GDM1 (cell line): ENCODE results near the gene IRF7.

Experiments
- DNase-seq: peaks from one replicate; lab custom pipeline; 2025; lab: John Stamatoyannopoulos, UW

IRF7 gene

GRCh38 chr11:563812-564578, 51.8 kb downstream of the IRF7 start:
- no peak for DNase-seq

DNA sequence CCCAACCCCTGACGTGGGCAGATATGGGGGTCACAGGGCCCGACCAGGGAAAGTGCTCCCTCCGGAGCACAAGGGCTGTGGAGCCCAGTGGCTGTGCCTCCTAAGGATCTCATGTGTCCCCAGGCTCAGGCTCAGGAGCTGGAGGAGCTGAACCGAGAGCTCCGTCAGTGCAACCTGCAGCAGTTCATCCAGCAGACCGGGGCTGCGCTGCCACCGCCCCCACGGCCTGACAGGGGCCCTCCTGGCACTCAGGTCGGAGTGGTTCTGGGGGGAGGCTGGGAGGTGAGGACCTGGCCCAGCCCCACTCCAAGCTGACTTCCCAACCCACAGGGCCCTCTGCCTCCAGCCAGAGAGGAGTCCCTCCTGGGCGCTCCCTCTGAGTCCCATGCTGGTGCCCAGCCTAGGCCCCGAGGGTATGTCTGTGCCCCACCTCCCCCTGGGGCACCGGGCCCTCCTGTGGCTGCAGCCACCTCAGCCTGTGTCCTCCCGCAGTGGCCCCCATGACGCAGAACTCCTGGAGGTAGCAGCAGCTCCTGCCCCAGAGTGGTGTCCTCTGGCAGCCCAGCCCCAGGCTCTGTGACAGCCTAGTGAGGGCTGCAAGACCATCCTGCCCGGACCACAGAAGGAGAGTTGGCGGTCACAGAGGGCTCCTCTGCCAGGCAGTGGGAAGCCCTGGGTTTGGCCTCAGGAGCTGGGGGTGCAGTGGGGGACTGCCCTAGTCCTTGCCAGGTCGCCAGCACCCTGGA, 52.5 kb downstream of the IRF7 start:
- no peak for DNase-seq
